ENCODE data around the gene VPS18. TPM values are rescaled to one million over a fixed set of nuclear protein-coding genes. Genes with fewer than 3 reads are reported as not detected.

The VPS18 gene
- total RNA-seq, 1 donor from 2014 or later = 28.9 TPM

DNA sequence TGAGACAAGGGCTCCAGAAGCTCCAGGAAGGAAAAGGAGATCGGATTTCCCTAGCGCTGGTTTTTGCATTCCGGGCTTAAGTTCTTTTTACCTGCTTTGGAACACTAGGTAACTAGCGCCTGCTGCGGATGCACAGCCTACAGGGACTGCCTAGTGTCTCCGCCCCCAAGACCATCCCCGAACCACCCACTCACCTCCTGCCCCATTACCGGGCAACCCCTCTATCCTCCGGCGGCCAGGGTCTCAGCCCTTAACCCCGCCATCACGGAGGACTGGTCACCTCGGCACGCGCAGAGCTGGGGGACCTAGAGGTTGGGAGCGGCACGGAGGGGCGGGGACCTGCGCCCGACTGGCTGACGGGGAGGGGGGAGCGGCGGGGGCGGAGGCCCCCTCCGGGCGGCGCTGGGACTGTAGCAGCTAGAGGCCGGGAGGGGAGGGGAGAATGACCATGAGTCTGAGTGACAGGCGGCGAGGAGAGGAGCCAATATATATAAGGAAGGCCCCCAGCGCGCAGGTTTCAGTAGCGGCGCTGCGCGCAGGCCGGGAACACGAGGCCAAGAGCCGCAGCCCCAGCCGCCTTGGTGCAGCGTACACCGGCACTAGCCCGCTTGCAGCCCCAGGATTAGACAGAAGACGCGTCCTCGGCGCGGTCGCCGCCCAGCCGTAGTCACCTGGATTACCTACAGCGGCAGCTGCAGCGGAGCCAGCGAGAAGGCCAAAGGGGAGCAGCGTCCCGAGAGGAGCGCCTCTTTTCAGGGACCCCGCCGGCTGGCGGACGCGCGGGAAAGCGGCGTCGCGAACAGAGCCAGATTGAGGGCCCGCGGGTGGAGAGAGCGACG is 34.8 kb downstream of the VPS18 start, which contains the start of gene DLL4:
DLL4 (plus strand) TSS at position 520 of the 839 bp plus-strand sequence. CDS start 329 bp downstream, outside the sequence.
- H3K27me3 Mint-ChIP-seq = peaks cover 51% of the 10 kb centered on the region
- TF ChIP-seq, protein P1, sequence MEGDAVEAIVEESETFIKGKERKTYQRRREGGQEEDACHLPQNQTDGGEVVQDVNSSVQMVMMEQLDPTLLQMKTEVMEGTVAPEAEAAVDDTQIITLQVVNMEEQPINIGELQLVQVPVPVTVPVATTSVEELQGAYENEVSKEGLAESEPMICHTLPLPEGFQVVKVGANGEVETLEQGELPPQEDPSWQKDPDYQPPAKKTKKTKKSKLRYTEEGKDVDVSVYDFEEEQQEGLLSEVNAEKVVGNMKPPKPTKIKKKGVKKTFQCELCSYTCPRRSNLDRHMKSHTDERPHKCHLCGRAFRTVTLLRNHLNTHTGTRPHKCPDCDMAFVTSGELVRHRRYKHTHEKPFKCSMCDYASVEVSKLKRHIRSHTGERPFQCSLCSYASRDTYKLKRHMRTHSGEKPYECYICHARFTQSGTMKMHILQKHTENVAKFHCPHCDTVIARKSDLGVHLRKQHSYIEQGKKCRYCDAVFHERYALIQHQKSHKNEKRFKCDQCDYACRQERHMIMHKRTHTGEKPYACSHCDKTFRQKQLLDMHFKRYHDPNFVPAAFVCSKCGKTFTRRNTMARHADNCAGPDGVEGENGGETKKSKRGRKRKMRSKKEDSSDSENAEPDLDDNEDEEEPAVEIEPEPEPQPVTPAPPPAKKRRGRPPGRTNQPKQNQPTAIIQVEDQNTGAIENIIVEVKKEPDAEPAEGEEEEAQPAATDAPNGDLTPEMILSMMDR (IDR thresholded peaks at IDR 0.05; ENCODE audit: unreplicated experiment) = no peak
- peaks cover 52% of the 10 kb centered on the region for H3K4me1 Mint-ChIP-seq (ENCODE audit: low read depth)
- peak within 1 kb of the TSS; percentile 76 for H3K4me3 Mint-ChIP-seq (ENCODE audit: low read depth)
- peak; percentile 57 for DNase-seq (ENCODE audit: low spot score, unreplicated experiment)
- peak within 1 kb of the TSS; percentile 51 for H3K27ac Mint-ChIP-seq
- H3K9me3 Mint-ChIP-seq (ENCODE audit: low read depth) = no peaks in the 10 kb centered on the region
- no peaks in the 10 kb centered on the region for H3K36me3 Mint-ChIP-seq (ENCODE audit: insufficient read depth)

DNA sequence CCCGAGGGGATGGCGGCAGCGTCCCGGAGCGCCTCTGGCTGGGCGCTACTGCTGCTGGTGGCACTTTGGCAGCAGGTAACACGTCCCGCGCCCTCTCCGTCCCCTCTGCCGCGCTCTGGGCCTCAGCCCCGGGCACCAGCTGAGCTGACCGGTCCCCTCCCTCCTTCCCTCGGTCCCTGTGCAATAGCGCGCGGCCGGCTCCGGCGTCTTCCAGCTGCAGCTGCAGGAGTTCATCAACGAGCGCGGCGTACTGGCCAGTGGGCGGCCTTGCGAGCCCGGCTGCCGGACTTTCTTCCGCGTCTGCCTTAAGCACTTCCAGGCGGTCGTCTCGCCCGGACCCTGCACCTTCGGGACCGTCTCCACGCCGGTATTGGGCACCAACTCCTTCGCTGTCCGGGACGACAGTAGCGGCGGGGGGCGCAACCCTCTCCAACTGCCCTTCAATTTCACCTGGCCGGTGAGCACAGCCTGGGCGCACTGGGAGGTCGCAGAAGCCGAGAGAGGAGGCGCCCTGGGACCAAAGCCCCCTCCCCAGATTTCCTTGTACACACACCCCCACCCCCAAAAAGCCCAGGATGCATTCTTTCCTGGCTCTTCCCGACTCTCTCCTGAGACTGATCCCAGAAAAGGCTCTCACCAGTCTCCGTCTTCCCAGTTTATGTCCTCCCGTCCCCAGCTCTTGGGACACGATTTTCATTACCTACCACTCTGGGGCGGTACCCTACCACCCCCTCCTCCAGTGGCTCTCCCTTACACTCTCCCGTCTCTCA is 35.6 kb downstream of the VPS18 start:
- peak; percentile 52 for DNase-seq (ENCODE audit: low spot score, unreplicated experiment)
- no peaks in the 10 kb centered on the region for H3K36me3 Mint-ChIP-seq (ENCODE audit: insufficient read depth)
- peak overlapping the region; percentile 76 for H3K4me3 Mint-ChIP-seq (ENCODE audit: low read depth)
- peaks cover 44% of the 10 kb centered on the region for H3K27me3 Mint-ChIP-seq
- peaks cover 53% of the 10 kb centered on the region for H3K4me1 Mint-ChIP-seq (ENCODE audit: low read depth)
- TF ChIP-seq, protein P1 (IDR thresholded peaks at IDR 0.05; ENCODE audit: unreplicated experiment) = no peak
- H3K27ac Mint-ChIP-seq = peak overlapping the region; percentile 33
- no peaks in the 10 kb centered on the region for H3K9me3 Mint-ChIP-seq (ENCODE audit: low read depth)

DNA sequence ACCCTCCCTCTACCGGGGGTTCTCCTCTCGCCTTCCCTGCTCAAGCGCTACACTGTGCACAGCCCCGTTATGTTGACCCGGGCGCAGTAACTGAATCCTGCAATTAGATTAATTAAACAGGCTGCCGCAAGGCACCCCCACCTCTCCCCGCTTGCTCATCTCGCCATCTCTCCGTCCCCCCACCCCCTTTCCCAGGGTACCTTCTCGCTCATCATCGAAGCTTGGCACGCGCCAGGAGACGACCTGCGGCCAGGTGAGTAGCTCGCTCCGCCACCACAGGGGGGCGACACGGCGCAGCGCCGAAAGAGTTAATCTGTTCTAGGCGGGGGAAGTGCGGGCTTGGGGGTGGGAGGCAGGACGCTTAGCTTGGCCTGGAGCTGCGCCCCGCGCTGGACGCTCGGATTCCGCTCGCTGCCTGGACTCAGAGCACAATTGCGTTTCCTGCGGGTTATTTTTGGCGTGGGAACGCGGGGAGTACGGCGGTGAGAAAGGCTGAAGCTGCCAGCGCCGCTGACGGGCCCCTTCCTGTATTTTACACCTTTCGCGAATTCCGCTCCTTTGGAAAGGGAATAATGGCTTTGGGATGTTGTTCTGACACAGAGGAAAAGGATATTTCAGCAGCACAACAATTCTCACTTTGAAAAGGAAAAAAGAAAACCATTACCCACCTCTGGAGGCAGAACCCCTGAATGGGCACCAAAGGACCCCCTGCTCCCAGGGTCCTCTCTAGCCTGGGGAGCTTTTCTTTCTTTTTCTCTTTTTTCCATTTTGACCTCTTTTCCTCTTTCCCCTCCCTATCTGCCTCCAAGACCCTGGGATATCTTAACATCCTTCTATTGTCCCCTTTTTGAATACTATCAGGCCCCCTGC is 36.4 kb downstream of the VPS18 start:
- TF ChIP-seq, protein P1 (IDR thresholded peaks at IDR 0.05; ENCODE audit: unreplicated experiment) = peak; percentile 92
- peaks cover 37% of the 10 kb centered on the region for H3K27me3 Mint-ChIP-seq
- H3K36me3 Mint-ChIP-seq (ENCODE audit: insufficient read depth) = no peaks in the 10 kb centered on the region
- peaks cover 51% of the 10 kb centered on the region for H3K4me1 Mint-ChIP-seq (ENCODE audit: low read depth)
- peak; percentile 81 for DNase-seq (ENCODE audit: low spot score, unreplicated experiment)
- no peaks in the 10 kb centered on the region for H3K9me3 Mint-ChIP-seq (ENCODE audit: low read depth)
- peak overlapping the region; percentile 76 for H3K4me3 Mint-ChIP-seq (ENCODE audit: low read depth)
- peak overlapping the region; percentile 33 for H3K27ac Mint-ChIP-seq

DNA sequence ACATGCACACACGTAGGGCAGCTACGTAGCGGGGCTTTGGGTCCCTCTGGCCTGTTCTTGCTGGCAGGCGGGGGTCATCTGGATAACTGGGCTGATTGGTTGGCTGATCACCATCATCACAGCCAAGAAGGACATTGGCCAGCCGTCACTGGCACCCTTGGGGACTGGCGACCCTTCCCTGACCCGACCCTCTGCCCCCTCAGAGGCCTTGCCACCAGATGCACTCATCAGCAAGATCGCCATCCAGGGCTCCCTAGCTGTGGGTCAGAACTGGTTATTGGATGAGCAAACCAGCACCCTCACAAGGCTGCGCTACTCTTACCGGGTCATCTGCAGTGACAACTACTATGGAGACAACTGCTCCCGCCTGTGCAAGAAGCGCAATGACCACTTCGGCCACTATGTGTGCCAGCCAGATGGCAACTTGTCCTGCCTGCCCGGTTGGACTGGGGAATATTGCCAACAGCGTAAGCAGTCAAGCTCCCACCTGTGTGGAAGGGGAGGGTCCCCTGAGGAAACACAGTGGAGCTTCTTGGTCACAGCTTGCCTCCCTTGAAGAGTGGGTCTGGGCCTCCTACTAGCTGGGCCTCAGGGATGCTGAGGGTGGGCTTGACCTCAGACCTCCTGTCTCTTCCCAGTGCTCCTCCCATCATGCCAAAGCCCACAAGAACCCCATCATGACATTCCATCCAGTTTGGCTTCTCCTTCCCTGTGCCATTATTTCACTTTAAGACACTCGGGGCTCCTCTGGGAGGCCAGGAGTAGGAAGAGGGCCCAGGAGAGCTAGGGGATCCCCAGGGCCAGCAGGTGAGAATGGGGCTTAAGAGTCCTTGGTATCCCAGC is 37.3 kb downstream of the VPS18 start:
- peak overlapping the region; percentile 94 for H3K27ac Mint-ChIP-seq
- H3K4me3 Mint-ChIP-seq (ENCODE audit: low read depth) = peak overlapping the region; percentile 76
- peaks cover 50% of the 10 kb centered on the region for H3K4me1 Mint-ChIP-seq (ENCODE audit: low read depth)

More for the DNA sequence above, 37.3 kb downstream of the VPS18 start:
- Mint-ChIP-seq H3K36me3 (ENCODE audit: insufficient read depth) (no peaks in the 10 kb centered on the region), H3K27me3 (peaks cover 34% of the 10 kb centered on the region), H3K9me3 (ENCODE audit: low read depth) (no peaks in the 10 kb centered on the region)
- no peak for DNase-seq (ENCODE audit: low spot score, unreplicated experiment)
- TF ChIP-seq, protein P1 (IDR thresholded peaks at IDR 0.05; ENCODE audit: unreplicated experiment) = peak; percentile 9
